GM18907 (cell line): ENCODE results near the gene CHI3L1.

ENCODE experiments used
- ATAC-seq: cut with Tn5 transposase; IDR thresholded peaks from one replicate; pipeline ENCODE4 v1.9.1; 2021; ENCODE audit warnings: mild to moderate bottlenecking, moderate library complexity; ENCODE audit not compliant: unreplicated experiment

Gene CHI3L1

DNA sequence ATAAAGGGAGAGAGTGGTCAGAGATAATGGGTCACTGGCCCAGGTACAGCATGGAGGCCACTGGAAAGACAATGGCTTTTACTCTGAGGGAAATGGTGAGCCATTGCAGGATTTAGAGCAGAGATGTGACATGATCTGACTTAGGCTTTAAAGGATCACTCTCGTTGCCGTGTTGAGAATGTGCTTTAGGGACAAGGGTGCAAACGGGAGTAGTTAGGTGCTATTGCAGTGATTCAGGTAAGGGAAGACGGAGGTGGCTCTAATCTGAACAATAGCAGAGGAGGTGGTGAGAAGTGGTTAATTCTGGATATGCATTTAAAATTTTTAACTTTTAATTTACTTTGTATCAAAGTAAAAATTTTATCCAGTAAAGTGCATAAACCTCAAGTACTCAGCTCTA lies 49.2 kb downstream of the CHI3L1 start:
- ATAC-seq: no peak

DNA sequence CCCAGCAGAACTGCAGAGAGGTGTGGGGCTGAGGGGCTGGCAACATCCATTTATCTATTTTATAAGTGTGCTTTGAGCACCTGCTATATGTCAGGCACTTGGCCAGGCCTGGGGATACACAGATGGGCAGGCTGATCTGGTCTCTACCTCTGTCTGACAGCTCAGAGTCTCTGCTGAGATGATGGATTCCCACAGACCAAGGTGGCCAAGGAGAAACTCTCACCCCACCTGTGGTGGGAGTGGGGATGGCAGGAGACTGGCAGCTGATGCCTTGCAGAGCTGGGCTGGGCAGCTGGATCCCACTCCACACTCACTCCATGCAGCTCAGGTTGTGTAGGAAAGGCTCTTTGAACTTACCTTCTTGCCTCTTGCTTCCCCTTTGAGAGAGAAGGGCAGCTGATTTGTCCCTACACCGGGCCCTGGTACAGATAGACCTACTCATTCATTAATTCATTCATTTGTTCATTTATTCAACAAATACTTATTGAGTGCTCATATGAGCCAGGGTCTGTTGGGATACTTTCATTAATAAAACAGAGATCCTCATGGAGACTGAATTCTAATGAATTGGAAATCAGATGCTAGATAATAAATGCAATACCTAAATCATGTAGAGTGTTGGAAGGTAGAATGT lies 50.0 kb downstream of the CHI3L1 start:
- ATAC-seq: no peak

DNA sequence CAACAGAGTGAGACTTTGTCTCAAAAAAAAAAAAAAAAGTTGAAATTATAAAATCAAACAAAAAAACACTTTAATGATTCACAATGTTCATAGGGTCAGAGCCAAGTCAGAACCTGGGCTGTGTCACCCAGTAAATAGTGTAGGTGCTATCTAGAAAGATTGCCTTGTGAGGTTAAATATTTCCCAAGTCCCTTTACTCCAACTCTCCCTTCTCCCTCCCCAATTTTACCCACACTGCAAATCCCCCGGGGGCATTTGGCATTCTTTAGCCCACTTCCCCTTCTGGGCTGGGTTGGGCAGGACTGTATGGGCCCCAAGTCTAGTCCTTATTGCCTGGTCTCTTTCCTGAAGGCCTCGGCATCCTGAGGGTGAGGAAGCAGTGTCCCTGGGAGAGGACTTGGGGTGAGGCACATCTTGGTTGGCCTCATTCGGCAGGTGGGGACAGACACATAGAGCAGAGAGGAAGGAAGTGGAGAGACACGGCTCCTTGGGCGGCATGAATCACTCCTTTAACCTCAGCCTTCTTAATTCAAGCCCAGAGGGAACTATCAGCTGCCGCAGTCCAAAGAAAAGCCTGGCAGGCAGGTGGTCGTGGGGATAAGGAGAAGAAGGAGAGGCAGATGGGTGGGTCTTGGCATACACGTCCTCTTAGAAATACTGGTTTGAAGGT lies 50.7 kb downstream of the CHI3L1 start:
- no peak for ATAC-seq

DNA sequence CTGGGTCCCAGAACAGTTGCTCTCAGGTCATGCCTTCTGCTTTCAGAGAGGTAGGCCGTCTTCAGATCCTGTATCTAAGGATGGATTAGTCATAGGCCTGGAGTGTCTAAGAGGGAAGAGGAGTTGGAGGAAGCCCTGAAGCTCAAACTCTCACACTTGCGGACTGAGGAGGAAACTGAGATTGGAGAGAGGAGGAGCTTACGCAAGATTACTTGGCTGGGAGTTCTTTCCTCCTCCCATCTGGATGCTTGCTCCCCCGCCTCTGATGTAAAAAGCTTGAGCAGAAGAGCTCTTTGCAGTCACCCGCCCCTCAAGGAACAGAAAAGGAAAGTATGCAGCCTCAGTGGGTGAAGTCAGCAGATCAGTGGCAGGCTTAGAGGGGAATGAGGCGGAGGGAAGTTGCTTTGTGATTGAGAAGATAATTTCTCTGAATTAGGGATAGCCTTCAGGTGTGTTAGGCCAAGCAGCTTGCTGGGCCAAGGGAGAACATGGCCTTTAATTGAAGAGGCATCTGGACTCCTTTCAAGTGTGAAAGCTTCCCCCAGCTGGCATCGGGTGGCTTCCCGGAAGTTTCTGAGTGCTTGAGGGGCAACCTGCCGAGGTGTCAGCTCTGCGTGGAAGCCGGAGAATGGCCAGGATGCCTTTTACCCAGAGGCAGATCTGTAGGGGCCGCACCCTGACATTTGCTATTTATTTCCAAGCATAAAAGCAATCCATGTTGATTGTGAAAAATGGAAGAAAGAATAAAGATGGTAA lies 52.4 kb downstream of the CHI3L1 start:
- ATAC-seq: no peak

DNA sequence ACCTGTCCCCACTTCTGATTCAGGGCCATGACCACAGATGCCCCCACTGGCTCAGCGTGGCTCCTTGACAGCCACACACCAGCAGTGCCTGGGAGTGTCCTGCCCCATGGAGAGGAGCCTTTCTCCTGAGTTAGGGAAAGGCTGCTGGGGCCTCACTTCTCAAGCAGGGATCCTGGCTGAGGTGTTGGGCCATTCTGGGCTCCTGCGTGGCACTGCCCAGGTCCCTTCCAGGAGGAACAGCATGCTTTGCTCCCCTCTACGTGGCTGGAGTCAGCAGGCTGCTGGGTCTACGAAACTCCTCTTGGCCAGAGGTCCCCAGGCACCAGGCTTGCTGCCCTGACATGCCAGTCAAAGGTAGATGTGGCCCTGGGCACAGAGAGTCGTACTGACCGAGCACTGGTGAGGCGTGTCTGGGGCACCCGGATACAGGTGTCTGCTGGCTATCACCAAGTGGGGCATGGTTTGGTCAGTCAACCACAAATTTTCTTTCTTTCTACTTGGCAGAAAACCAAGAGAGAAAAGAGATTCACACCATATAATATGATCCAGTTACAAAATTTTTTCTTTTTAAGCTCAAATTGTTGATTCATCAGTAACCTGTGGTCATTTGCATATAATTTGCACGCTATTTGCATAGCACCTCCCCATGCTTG lies 54.8 kb downstream of the CHI3L1 start:
- no peak for ATAC-seq

DNA sequence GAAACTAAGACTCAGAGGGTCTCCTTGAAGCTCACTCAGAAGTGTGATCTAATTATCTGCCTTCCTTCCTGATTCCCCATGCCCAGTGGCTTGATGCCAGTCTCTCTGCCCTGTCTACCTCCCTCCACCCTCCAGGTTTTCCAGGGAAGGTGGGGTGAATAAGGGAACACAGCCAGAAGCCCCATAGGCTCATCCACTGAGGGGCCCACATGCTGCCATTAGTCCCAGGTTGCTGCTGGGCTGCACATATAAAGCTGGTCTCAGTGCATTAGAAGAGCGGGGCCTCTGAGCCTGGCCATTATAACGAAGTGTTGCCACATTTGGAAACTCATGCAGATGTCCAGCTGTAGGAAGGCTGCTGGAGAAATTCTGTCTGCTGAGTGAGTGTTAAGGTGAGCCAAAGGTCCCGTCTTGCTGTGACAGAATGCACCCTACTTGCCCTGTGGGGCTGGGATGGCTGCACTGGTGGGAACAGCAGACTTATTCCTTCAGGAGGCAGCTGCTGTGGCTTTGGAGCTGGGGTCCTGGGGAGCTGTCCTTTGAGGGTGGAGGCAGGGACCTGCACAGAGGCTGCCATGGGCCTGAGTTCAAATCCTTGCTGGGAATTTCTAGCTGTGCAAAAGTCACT lies 56.0 kb downstream of the CHI3L1 start:
- no peak for ATAC-seq

DNA sequence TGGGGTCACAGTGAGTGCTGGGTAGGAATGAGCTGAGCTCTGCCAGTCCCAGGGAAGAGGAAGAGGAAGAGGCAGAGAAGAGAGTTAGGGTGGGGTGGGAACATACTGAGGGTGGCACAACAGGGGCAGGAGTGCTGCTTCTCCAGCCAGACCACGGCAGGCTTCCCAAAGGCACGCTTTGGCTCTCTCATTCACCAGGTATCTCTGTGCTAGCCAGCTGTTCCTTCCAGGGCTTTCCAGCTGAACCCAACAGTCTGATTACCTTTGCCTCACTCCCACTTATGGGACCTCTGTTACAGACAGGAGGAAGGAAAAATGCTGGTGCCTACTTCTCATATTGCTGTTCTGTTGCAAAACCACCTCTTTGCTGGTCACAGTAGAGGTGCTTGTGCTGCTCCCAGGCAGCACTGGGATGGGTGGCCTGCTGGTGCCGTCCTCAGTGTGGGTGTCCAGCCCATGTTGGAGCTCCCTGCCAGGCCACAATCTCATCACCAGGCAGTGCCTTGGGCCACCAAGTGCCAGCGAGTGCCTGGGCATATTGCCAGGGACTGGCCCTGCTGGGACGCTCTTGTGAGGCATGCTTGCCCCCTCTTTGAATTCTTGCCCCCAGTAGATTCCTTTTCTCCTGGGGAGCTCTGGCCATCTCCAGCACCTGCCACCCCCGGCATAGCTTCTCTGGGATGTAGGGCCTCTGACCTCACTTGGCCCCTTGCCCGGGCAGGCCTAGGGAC lies 56.8 kb downstream of the CHI3L1 start:
- ATAC-seq: no peak
